K562 (cell line): Measurements from ENCODE around the gene USF2. TPM values are rescaled to one million over a fixed set of nuclear protein-coding genes. Genes with fewer than 3 reads are reported as not detected.
A peak's percentile ranks its signal among the peaks of the same experiment; 100 is the strongest.

Source experiments
- BCOR ChIP-seq: fragments of 450-650 bp; IDR thresholded peaks from 2 replicates; pipeline ENCODE4 v1.6.1; 2016
- CBX3 ChIP-seq, 2 experiments: IDR thresholded peaks; 1 replicate in 1 of 2; 2 replicates in 1 of 2; pipeline ENCODE4 v1.6.1; 2012; ENCODE audit warnings: inconsistent platforms in 2 of 2, low read length in 2 of 2, borderline replicate concordance in 1 of 2, control low read depth in 1 of 2
- CC2D1A ChIP-seq: fragments of 450-650 bp; IDR thresholded peaks from 2 replicates; pipeline ENCODE4 v1.6.1; 2017; ENCODE audit warnings: mild to moderate bottlenecking
- CCNT2 ChIP-seq: IDR thresholded peaks from 2 replicates; pipeline ENCODE4 v1.6.1; 2011; ENCODE audit warnings: borderline replicate concordance, low read depth, mild to moderate bottlenecking, moderate library complexity, mixed read lengths, low read length; ENCODE audit not compliant: insufficient read length; ENCODE audit errors: extremely low read depth
- CREB1 ChIP-seq, 2 experiments: sonication (generic) in 1 of 2; formaldehyde crosslinking in 1 of 2; IDR thresholded peaks; 2 replicates each; pipeline versions ENCODE4 v1.6.1 to v1.8.0; 2012 to 2022; ENCODE audit warnings: inconsistent platforms in 1 of 2, mild to moderate bottlenecking in 1 of 2, missing genetic modification reagents in 1 of 2, moderate library complexity in 1 of 2
- CXXC5 ChIP-seq: fragments of 250-450 bp; sonication (Bioruptor Pico); IDR thresholded peaks from 2 replicates; pipeline ENCODE4 v1.8.0; 2022; ENCODE audit warnings: inconsistent platforms, mild to moderate bottlenecking, moderate library complexity
- KLF1 ChIP-seq: fragments of 450-650 bp; IDR thresholded peaks from 2 replicates; pipeline ENCODE4 v1.6.1; 2016; ENCODE audit warnings: missing genetic modification characterization, missing compliant biosample characterization
- NFATC3 ChIP-seq: fragments of 450-650 bp; IDR thresholded peaks from 2 replicates; pipeline ENCODE4 v1.6.1; 2017; ENCODE audit warnings: mild to moderate bottlenecking
- NFE2L1 ChIP-seq: fragments of 450-650 bp; IDR thresholded peaks from 2 replicates; pipeline ENCODE4 v1.6.1; 2016; ENCODE audit warnings: missing genetic modification characterization, low read depth, mild to moderate bottlenecking, missing compliant biosample characterization, moderate library complexity, borderline replicate concordance
- SMARCA4 ChIP-seq: fragments of 450-650 bp; IDR thresholded peaks from 2 replicates; pipeline ENCODE4 v1.6.1; 2016
- SMARCC2 ChIP-seq: fragments of 450-650 bp; IDR thresholded peaks from 2 replicates; pipeline ENCODE4 v1.6.1; 2017; ENCODE audit warnings: antibody characterized with exemption, moderate library complexity, mild to moderate bottlenecking, low read depth
- TCF3 ChIP-seq: sonication (generic); formaldehyde crosslinking; IDR thresholded peaks from 2 replicates; pipeline ENCODE4 v1.4.0; 2020; ENCODE audit warnings: mild to moderate bottlenecking, missing genetic modification reagents
- polyA plus RNA-seq, 8 experiments: library from polyadenylated mRNA; depleted of rRNA in 4 of 8; stranded (reverse) in 5 of 8; unstranded in 3 of 8; fragments of >200 nt; fragmentation: Nextera tagmentation in 2 of 8; fragmentation: Illumina TruSeq in 1 of 8; extraction: Ambion mirVana in 2 of 8; extraction: Trizol in 1 of 8; gene quantifications; 2 replicates each; pipeline versions ENCODE4 v1.2.1 to v1.2.3, GENCODE V29; 2011 to 2014; ENCODE audit warnings: inconsistent platforms in 1 of 8, missing spikeins in 1 of 8
- total RNA-seq, 7 experiments: library from RNA; depleted of rRNA in 6 of 7; stranded (reverse); fragments of >200 nt in 6 of 7; fragmentation: Illumina TruSeq in 2 of 7; extraction: Trizol in 2 of 7; gene quantifications; 2 replicates each; pipeline versions ENCODE4 v1.2.1 to v1.2.3, GENCODE V29; 2011 to 2021; ENCODE audit warnings: low replicate concordance in 1 of 7
- TF ChIP-seq, protein P1 (sequence below): fragments of 450-650 bp; IDR thresholded peaks from 2 replicates; pipeline ENCODE4 v1.6.1; 2016
- TF ChIP-seq, protein P2 (sequence below), 2 experiments: IDR thresholded peaks in 1 of 2; conservative IDR thresholded peaks in 1 of 2; 2 replicates each; pipeline ENCODE4 v1.6.1; 2016; ENCODE audit warnings: low read depth in 2 of 2, mild to moderate bottlenecking in 1 of 2, missing compliant biosample characterization in 1 of 2, missing genetic modification characterization in 1 of 2, moderate library complexity in 1 of 2
- TF ChIP-seq, protein P3 (sequence below), 2 experiments: fragments of 150-350 bp in 1 of 2; IDR thresholded peaks; 2 replicates each; pipeline ENCODE4 v1.6.1; 2012 to 2016; ENCODE audit warnings: low read depth in 2 of 2, low read length in 2 of 2, mild to moderate bottlenecking in 1 of 2, moderate library complexity in 1 of 2
- TF ChIP-seq, protein P4 (sequence below): fragments of 450-650 bp; formaldehyde crosslinking; IDR thresholded peaks from 2 replicates; pipeline ENCODE4 v1.4.0; 2022; ENCODE audit warnings: missing genetic modification characterization

USF2 gene
- total and polyA plus RNA-seq, 9 of the 15 experiments (the other 6 are each of a cell fraction or from before 2014, with no cell fraction given), result 0.27 to 93.7 (median 58.4) TPM

DNA sequence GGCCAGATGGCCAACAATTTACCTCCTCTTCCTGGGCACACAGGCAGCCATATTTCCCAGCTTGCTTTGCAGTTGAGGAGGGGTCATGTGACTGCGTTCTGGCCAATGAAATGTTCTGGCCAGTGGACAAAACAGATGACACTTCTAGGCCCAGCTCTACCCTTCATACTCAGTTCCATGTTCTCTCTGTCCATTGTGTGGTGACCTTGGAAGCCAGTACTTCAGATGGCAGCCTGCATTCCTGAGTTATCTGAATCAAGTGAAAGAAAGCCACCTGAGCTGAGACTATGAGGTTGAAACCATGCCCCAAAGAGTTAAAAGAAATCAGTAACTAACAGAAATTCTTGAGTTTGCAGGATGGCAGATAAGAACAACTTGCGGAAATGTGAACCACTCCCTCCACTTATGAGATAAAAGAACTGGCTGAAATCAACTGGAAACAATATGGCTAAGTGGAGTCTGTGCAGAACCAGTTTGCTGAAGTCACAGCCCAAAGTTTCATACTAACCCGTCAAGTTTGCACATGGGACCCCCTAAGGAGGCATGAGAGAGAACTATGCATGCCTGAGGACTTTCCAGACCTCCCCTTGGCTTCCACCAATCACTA lies 48.3 kb upstream of the USF2 start (continued):
- TF ChIP-seq, protein P1, sequence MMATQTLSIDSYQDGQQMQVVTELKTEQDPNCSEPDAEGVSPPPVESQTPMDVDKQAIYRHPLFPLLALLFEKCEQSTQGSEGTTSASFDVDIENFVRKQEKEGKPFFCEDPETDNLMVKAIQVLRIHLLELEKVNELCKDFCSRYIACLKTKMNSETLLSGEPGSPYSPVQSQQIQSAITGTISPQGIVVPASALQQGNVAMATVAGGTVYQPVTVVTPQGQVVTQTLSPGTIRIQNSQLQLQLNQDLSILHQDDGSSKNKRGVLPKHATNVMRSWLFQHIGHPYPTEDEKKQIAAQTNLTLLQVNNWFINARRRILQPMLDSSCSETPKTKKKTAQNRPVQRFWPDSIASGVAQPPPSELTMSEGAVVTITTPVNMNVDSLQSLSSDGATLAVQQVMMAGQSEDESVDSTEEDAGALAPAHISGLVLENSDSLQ, result peak; percentile 9; the same call in 1 of the 2 replicates
- TF ChIP-seq CREB1 (IDR thresholded peaks at IDR 0.05) (peak; percentile 71; the same call in 1 of the 2 replicates), CREB1 (CRISPR knock-in tag; IDR thresholded peaks at IDR 0.05) (no peak), CXXC5 (CRISPR knock-in tag) (peak; percentile 81), KLF1 (peak; percentile 93), NFE2L1 (tag) (no peak), CCNT2 (peak; percentile 93), NFATC3 (0 out of 2 replicates have a peak, but pooled peaks have one; percentile 54), SMARCA4 (peak; percentile 94), SMARCC2 (peak; percentile 88), TCF3 (CRISPR knock-in tag) (peak; percentile 96), CC2D1A (peak; percentile 93), BCOR (peak; percentile 59; the same call in 1 of the 2 replicates), CBX3 (IDR thresholded peaks at IDR 0.05; ENCODE audit: borderline replicate concordance in 1 of 2, low read length in 2 of 2) (peak in 1 of 2 experiments; percentile 76; a peak in 2 of 3 replicates)
- TF ChIP-seq, protein P2, sequence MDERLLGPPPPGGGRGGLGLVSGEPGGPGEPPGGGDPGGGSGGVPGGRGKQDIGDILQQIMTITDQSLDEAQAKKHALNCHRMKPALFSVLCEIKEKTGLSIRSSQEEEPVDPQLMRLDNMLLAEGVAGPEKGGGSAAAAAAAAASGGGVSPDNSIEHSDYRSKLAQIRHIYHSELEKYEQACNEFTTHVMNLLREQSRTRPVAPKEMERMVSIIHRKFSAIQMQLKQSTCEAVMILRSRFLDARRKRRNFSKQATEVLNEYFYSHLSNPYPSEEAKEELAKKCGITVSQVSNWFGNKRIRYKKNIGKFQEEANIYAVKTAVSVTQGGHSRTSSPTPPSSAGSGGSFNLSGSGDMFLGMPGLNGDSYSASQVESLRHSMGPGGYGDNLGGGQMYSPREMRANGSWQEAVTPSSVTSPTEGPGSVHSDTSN (CRISPR knock-in tag; IDR thresholded peaks at IDR 0.05; ENCODE audit: low read depth), result no peak
- TF ChIP-seq, protein P2 (tag; conservative IDR thresholded peaks at IDR 0.05; ENCODE audit: low read depth), result no peak
- TF ChIP-seq, protein P3, sequence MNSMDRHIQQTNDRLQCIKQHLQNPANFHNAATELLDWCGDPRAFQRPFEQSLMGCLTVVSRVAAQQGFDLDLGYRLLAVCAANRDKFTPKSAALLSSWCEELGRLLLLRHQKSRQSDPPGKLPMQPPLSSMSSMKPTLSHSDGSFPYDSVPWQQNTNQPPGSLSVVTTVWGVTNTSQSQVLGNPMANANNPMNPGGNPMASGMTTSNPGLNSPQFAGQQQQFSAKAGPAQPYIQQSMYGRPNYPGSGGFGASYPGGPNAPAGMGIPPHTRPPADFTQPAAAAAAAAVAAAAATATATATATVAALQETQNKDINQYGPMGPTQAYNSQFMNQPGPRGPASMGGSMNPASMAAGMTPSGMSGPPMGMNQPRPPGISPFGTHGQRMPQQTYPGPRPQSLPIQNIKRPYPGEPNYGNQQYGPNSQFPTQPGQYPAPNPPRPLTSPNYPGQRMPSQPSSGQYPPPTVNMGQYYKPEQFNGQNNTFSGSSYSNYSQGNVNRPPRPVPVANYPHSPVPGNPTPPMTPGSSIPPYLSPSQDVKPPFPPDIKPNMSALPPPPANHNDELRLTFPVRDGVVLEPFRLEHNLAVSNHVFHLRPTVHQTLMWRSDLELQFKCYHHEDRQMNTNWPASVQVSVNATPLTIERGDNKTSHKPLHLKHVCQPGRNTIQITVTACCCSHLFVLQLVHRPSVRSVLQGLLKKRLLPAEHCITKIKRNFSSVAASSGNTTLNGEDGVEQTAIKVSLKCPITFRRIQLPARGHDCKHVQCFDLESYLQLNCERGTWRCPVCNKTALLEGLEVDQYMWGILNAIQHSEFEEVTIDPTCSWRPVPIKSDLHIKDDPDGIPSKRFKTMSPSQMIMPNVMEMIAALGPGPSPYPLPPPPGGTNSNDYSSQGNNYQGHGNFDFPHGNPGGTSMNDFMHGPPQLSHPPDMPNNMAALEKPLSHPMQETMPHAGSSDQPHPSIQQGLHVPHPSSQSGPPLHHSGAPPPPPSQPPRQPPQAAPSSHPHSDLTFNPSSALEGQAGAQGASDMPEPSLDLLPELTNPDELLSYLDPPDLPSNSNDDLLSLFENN (IDR thresholded peaks at IDR 0.05; ENCODE audit: low read depth in 2 of 2, low read length in 2 of 2), result peak in 1 of 2 experiments; percentile 88; a peak in 2 of 4 replicates
- TF ChIP-seq, protein P4, sequence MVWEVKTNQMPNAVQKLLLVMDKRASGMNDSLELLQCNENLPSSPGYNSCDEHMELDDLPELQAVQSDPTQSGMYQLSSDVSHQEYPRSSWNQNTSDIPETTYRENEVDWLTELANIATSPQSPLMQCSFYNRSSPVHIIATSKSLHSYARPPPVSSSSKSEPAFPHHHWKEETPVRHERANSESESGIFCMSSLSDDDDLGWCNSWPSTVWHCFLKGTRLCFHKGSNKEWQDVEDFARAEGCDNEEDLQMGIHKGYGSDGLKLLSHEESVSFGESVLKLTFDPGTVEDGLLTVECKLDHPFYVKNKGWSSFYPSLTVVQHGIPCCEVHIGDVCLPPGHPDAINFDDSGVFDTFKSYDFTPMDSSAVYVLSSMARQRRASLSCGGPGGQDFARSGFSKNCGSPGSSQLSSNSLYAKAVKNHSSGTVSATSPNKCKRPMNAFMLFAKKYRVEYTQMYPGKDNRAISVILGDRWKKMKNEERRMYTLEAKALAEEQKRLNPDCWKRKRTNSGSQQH (CRISPR knock-in tag), result no peak
